NCI-H2227 treated with DMSO at 0.1 percent for 48 hours (cell line): ENCODE measurements around the gene VTCN1.

Source experiments
- DNase-seq: peaks from one replicate; lab custom pipeline; 2025; lab: John Stamatoyannopoulos, UW

VTCN1 gene

GRCh38 chr1:117209094-117209493 is 1.6 kb downstream of the VTCN1 start:
- no peak for DNase-seq

DNA sequence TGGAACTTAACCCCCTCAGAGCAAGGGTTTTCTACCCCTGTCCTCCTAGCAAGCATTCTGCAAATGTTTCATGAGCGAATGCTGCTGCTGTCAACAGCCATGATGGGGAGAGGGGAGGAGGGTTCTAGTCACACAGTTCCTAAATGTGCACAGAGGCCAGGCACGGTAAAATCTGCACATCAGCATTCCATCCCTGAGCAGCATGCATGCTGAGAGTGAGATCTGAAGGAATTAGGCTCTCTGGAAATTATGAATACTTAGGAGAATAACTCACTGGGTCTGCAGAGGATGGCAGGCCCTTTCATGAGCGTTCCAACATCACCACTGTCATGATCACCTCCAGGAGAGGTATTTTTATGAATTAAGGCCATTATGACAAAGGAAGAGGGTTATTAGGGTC is 2.1 kb downstream of the VTCN1 start:
- no peak for DNase-seq

DNA sequence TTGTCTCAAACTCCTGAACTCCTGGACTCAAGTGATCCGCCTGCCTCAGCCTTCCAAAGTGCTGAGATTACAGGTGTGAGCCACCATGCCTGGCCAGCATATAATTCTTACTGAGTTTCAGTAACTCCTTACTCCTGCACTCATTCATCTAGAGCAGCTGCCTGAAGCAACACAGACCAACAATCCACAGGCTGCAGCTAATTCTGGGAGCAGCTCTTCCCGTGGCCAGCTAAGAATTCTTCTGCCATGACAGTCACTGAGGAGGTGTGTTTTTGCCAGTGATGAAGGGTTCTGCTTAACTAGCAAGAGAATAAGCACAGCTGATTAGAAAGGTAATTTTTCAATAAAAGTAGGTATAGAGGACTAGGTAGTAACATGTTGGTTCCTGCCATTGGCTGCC is 5.4 kb downstream of the VTCN1 start:
- DNase-seq, result no peak

DNA sequence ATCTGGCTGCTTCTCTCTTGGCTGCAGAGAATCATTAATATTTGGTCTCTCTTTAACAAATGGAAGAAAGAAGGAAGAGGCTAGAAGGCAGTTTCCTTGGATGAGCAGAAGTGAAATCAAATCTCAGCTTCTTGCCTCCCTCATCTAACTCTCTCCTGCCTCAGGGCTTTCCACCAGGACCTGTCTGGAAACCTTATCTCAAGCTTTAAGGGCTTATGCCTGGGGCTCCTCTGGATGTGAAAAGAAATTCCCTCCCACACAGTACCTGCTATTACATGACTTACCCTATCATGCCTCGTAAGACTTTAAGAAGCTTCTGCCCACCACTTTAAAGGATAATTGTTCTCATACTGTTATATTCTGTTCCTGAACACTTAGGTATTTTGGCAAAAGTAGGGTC is 8.9 kb downstream of the VTCN1 start:
- no peak for DNase-seq

- DNase-seq, result no peak
These were observed 12.6 kb downstream of the VTCN1 start for GRCh38 chr1:117198097-117198496.

GRCh38 chr1:117189726-117190125 is 21.0 kb downstream of the VTCN1 start:
- DNase-seq, result no peak

GRCh38 chr1:117188816-117189437 is 21.8 kb downstream of the VTCN1 start:
- no peak for DNase-seq

- no peak for DNase-seq
These were observed 22.4 kb downstream of the VTCN1 start for GRCh38 chr1:117188170-117188815.

- no peak for DNase-seq
These were observed 27.6 kb downstream of the VTCN1 start for GRCh38 chr1:117183112-117183511.

DNA sequence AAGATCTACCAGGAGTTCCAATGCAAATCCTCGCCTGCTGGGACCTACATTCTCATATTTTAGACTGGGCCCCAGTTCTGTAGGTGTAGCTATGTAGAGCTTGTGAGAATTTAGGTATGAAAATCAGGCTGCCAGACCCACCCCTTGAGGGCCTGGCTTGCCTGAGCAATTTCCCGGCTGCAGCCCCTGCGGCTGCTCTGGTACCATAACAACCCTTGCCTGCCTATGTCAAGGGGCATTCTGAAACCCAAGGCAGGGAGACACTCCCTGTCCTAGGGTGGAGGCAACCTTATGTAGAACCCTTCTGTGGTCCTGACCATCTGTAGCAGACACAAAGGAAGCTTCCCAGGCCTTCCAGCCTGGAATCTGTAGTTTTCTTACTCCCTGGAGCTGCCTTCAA is 28.4 kb downstream of the VTCN1 start:
- DNase-seq, result no peak

DNA sequence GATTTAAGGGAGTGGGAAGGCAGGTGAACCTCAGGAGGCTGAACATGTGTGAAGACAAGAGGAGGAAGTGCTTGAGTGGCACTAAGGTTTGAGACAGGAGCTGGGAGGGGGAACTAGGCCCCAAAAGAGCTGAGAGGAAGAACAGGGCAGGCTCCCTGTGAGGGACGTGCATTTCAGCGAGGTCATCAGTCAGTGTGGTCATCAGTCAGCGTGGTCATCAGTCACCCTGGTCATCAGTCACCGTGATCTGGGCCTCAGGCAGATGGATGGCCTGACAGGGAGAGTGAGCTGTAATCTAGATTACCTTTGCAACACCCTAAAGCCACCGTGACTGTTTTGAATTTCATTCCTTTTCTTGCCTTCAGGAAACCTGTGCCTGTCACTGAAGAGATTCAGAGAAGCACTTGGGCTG is 29.1 kb downstream of the VTCN1 start:
- no peak for DNase-seq

GRCh38 chr1:117180147-117180967 is 30.4 kb downstream of the VTCN1 start:
- peak; percentile 93 for DNase-seq

- no peak for DNase-seq
These were observed 31.3 kb downstream of the VTCN1 start for GRCh38 chr1:117179471-117179870.

- no peak for DNase-seq
These were observed 32.0 kb downstream of the VTCN1 start for GRCh38 chr1:117178756-117179155.

GRCh38 chr1:117177376-117177775 is 33.4 kb downstream of the VTCN1 start:
- DNase-seq, result no peak

GRCh38 chr1:117176579-117176978 is 34.1 kb downstream of the VTCN1 start:
- DNase-seq, result no peak

GRCh38 chr1:117174851-117175250 is 35.9 kb downstream of the VTCN1 start:
- no peak for DNase-seq

GRCh38 chr1:117173691-117174090 is 37.0 kb downstream of the VTCN1 start:
- no peak for DNase-seq

GRCh38 chr1:117173006-117173405 is 37.7 kb downstream of the VTCN1 start:
- no peak for DNase-seq

DNA sequence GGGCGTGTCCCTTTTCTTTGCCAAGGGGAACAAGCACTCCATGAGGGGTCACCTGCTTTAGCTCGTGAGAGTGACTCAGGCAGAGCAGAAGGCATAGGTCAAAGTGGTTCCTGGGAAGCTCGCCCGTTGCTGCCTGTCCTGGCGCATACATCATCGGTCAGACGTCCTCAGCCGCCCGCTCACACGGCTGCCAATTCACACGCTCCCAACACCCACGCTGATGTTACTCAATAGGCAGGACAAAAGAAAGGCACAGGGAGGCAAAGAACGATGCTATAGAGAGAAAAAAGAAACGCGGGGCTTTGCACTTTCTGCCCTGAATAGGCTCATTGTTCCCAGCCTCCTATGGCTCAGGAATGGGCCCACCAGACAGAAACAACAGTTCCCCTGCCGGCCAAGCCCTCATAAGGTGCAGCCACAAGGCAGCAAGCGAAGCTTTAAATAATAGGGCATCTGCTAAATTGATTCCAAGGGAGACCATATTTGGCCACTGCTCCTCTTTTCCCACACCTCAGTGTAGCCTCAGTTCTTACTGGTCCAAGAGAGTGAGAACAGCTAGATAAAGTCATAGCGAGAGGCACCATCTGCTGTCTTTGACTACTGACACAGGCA is 38.7 kb downstream of the VTCN1 start:
- no peak for DNase-seq

DNA sequence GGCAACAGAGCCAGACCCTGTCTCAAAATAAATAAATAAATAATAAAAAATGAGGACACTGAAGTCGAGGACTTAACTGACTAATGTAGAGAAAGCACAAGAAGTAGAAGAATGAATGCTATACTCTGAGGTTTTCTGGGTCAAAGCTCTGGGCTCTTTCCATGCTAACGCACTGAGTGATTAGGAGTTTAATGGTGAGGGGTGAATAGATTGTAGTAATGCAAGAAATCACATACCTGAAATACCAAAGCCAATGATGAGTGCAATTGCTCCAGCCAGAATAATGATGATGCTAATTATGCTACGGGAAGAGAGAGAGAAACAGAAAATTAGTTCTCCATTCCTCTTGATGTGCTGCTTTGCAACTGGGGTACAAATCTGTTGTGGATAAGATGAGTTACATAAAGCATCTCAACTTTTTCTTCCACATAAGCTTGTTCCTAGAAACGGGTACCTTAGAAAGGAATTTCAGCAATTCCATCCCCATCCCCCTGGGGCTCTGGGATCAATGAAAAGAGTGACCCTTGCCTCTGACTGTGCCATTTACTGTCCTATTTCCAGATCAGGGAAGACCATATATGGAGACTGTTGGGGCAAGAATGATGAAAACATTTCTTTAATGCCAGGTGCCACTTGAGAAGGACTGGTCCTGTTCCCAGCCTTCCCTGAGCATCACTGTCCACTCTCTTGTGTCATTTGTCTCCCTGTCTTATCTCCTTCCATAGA is 40.7 kb downstream of the VTCN1 start:
- no peak for DNase-seq

GRCh38 chr1:117167402-117167801 is 43.3 kb downstream of the VTCN1 start:
- no peak for DNase-seq
